ENCODE results near the gene STAG1.
A peak's percentile ranks its signal among the peaks of the same experiment; 100 is the strongest.

GRCh38 chr3:136740351-136740958 lies 11.7 kb downstream of the STAG1 start:
- TF ChIP-seq TBP (optimal IDR thresholded peaks at IDR 0.05; ENCODE audit: low read depth, low read length) (no peak), PYGO2 (tag; IDR thresholded peaks at IDR 0.05) (no peak), ESRRA (IDR thresholded peaks at IDR 0.05; ENCODE audit: borderline replicate concordance, low read depth) (no peak), CEBPB (tag; IDR thresholded peaks at IDR 0.05) (0 out of 2 replicates have a peak, but pooled peaks have one; percentile 10), MEIS2 (IDR thresholded peaks at IDR 0.05; ENCODE audit: partially characterized antibody) (no peak), YY1 (IDR thresholded peaks at IDR 0.05; ENCODE audit: borderline replicate concordance in 1 of 3, control insufficient read depth in 1 of 3, extremely low read depth in 1 of 3, insufficient read depth in 3 of 3, insufficient read length in 1 of 3, insufficient replicate concordance in 2 of 3, low read depth in 1 of 3, low read length in 2 of 3) (no peak), CBX3 (IDR thresholded peaks at IDR 0.05; ENCODE audit: borderline replicate concordance in 1 of 2, low read length in 2 of 2) (no peak), ZNF436 (CRISPR knock-in tag; IDR thresholded peaks at IDR 0.05) (no peak), ZNF764 (CRISPR knock-in tag; IDR thresholded peaks at IDR 0.05; ENCODE audit: low read depth) (no peak), SIN3B (IDR thresholded peaks at IDR 0.05; ENCODE audit: low read depth) (no peak), CREBBP (IDR thresholded peaks at IDR 0.05; ENCODE audit: low read depth, low read length) (no peak), RBM34 (IDR thresholded peaks at IDR 0.05; ENCODE audit: borderline replicate concordance, insufficient read depth, low read length) (no peak)
- TF ChIP-seq, protein P1, sequence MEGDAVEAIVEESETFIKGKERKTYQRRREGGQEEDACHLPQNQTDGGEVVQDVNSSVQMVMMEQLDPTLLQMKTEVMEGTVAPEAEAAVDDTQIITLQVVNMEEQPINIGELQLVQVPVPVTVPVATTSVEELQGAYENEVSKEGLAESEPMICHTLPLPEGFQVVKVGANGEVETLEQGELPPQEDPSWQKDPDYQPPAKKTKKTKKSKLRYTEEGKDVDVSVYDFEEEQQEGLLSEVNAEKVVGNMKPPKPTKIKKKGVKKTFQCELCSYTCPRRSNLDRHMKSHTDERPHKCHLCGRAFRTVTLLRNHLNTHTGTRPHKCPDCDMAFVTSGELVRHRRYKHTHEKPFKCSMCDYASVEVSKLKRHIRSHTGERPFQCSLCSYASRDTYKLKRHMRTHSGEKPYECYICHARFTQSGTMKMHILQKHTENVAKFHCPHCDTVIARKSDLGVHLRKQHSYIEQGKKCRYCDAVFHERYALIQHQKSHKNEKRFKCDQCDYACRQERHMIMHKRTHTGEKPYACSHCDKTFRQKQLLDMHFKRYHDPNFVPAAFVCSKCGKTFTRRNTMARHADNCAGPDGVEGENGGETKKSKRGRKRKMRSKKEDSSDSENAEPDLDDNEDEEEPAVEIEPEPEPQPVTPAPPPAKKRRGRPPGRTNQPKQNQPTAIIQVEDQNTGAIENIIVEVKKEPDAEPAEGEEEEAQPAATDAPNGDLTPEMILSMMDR (IDR thresholded peaks at IDR 0.05 in 2 of 3, conservative IDR thresholded peaks at IDR 0.05 in 1 of 3; ENCODE audit: insufficient read depth in 2 of 3, low read depth in 1 of 3, low read length in 3 of 3) = no peak
- TF ChIP-seq, protein P2, sequence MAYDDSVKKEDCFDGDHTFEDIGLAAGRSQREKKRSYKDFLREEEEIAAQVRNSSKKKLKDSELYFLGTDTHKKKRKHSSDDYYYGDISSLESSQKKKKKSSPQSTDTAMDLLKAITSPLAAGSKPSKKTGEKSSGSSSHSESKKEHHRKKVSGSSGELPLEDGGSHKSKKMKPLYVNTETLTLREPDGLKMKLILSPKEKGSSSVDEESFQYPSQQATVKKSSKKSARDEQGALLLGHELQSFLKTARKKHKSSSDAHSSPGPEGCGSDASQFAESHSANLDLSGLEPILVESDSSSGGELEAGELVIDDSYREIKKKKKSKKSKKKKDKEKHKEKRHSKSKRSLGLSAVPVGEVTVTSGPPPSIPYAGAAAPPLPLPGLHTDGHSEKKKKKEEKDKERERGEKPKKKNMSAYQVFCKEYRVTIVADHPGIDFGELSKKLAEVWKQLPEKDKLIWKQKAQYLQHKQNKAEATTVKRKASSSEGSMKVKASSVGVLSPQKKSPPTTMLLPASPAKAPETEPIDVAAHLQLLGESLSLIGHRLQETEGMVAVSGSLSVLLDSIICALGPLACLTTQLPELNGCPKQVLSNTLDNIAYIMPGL (CRISPR knock-in tag; IDR thresholded peaks at IDR 0.05) = no peak

Data from K562 (cell line).